NCI-H1092 (cell line): ENCODE measurements around the gene SLC45A1.

Experiments used
- DNase-seq: peaks from one replicate; lab custom pipeline; 2025; lab: John Stamatoyannopoulos, UW

The SLC45A1 gene

DNA sequence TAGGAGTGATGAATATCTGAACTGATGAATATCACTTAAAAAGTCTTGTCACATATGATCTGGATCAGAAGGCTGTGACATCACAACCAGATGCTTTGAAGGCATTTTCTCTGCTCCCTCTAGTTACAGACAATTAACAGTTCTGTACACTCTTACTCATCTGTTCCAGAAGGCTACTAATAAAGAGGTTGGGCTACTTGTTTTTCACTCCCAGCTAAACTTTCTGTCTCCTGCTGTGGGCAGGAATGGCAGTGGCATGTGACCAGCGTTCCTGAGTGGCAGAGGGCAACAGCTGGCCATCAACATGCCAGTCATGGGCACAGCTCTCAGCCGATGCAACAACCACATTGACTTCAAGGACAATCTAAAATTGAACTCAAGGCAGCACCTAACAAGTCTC is 66.7 kb downstream of the SLC45A1 start:
- DNase-seq = no peak

DNA sequence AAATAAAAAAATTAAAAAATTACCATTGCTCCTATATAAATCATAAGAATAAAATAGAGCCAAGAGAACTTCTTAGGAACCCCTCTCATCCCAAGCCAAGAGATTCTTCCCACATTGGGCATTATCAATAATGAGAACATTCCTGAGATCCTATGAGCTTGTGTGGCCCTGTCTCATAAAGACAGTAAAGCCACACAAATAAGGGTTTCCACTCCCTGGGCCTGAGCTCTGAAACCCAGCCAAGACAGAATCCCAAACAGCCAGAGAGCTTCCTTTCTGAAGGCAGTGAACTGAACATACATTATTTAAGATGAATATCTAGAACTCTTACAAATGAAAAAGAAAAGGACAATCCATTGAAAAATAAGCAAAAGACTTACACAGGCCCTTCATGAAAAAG is 68.3 kb downstream of the SLC45A1 start:
- no peak for DNase-seq

DNA sequence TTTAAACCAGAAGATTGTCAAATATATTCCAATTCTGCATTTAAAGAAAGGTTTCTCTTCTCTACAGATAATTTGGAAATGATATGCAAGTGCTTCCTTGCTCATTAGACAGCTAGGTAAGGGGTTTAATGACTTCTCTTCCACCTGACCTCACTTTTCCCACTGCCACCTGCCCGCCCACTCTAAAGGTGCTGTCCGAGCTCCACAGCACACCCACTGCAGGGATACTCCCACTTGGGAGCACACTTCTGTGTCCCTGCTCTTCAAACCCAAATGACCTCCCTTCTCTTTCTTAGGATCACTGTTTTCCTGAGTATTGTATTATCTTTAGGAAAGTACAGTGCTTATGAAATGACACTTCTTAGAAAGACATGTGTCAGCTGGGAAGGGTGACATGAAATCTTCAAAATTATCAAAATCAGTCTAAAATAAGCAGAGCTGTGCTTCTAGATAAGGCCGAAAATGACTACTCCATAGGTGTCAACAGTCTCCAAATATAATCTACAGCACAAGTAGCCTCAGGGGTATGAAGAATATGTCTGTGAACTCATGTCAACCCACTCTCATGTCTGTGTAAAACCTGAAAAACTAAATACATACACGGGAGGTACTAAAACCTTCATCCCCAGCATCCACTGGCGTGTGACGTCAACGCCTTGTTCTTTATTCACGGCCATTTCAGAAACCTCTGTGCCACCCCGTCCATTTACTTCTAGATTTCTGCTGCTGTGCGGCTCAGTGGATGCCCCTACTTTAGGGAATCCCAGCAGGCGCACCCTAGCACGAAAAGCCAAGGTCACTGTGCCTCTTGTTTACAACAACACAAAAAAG is 71.0 kb downstream of the SLC45A1 start:
- DNase-seq = no peak

DNA sequence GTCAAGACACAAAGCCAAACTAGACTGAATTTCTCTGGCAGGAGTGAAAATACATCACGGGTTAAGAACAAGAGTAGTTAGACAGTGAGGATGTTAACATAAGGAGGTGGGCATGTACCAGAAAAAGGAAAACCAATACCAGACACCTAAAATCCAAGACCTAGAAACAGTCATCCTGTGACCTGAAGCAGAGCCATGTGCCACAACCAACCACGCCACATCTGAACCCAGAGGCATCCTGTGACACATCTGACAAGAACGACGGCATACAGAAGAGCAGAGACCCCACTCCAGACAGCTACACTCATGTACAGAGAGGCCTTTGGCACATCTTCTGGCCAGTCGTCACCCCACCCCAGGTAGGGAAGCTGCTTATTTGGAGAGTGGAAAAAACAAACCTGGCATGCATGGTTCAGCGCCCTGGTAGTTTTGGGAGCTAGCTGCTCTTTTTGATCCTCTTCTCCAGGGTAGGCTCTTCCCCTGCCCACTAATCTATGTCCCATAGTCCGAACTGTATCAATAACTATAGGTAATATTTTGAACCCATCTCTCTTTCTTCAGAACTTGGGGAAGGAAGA is 72.1 kb downstream of the SLC45A1 start:
- no peak for DNase-seq

DNA sequence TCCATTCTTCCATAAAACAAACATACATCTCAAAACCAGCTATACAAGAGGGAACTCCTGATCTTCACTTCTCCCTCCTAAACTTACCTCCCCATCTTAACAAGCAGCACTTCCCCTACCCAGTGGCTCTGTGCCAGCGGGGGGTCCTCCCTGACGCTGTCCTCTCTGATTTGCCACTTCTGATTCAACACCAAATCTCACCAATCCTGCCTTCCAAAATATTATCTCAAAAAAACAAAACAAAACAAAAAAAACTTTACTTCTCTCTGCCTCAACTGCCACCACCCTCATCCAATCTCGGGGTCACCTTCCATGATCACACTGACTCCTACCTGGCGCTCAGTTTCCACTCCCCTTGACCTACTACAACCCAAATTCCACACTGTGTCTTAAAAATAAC is 72.8 kb downstream of the SLC45A1 start:
- DNase-seq = no peak

DNA sequence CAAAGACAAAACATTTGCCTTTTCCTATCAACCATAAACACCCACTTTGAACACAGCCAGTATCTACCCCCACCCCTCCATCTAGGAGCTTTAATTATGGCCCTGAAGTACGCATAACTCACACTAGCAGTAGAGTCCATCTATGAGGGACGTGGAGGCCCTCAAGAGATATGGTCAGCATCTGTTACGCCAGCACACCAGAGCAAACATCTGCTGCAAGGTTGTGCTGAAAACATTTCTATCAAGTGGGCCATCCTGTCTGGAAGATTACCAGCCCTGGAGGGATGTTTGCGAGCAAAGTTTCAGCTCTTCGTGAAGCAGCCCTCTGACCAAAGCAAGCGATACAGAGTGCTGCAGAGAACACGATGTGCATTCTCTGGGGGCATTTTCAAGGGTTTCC is 74.6 kb downstream of the SLC45A1 start:
- no peak for DNase-seq
